Panc1 (cell line): ENCODE data around the gene NFIC.

ENCODE experiments used
- POLR2AphosphoS5 ChIP-seq: IDR thresholded peaks from 2 replicates; pipeline ENCODE4 v1.6.1; 2012; ENCODE audit warnings: mild to moderate bottlenecking, low read depth, low read length, moderate library complexity
- TF ChIP-seq, protein P1 (sequence below): fragments of 450-650 bp; IDR thresholded peaks from 2 replicates; pipeline ENCODE4 v1.5.1; 2017; ENCODE audit warnings: mild to moderate bottlenecking

DNA sequence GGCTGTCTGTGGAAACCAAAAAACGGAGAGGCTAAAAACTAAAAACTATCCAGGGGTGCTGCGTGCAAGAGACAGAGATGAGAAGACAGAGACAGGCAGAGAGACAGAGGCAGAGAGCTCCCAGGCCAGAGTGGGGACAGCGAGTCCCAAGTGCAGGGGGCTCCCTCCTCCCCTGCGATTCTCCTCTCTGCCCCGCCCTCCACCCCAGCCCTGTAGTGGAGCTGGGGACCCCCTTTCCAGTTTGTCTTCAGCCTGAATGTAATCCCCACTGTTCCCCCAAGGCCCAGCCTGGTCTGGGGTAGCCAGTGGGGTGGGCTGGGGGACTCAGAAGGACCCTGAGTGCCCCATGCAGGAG, 2.0 kb downstream of the NFIC start:
- TF ChIP-seq, protein P1, sequence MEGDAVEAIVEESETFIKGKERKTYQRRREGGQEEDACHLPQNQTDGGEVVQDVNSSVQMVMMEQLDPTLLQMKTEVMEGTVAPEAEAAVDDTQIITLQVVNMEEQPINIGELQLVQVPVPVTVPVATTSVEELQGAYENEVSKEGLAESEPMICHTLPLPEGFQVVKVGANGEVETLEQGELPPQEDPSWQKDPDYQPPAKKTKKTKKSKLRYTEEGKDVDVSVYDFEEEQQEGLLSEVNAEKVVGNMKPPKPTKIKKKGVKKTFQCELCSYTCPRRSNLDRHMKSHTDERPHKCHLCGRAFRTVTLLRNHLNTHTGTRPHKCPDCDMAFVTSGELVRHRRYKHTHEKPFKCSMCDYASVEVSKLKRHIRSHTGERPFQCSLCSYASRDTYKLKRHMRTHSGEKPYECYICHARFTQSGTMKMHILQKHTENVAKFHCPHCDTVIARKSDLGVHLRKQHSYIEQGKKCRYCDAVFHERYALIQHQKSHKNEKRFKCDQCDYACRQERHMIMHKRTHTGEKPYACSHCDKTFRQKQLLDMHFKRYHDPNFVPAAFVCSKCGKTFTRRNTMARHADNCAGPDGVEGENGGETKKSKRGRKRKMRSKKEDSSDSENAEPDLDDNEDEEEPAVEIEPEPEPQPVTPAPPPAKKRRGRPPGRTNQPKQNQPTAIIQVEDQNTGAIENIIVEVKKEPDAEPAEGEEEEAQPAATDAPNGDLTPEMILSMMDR, result no peak
- TF ChIP-seq POLR2AphosphoS5, result no peak
